SK-N-SH treated with all-trans-retinoic acid at 6 μM for 48 hours (cell line): ENCODE results near the gene PCMT1.

Experiments used
- ATAC-seq: fragments of 200-7000 bp; cut with Tn5 transposase; 3 replicates; pipeline ENCODE4 v1.9.1; 2020; ENCODE audit warnings: mild to moderate bottlenecking, moderate library complexity
- ARNTL ChIP-seq: fragments of 450-650 bp; formaldehyde crosslinking; IDR thresholded peaks from 2 replicates; pipeline ENCODE4 v1.5.0; 2020; ENCODE audit warnings: low read depth, mild to moderate bottlenecking, moderate library complexity, borderline replicate concordance
- BACH2 ChIP-seq: fragments of 250-450 bp; sonication (Bioruptor Pico); IDR thresholded peaks from 2 replicates; pipeline ENCODE4 v1.9.0; 2021; ENCODE audit warnings: mild to moderate bottlenecking, borderline replicate concordance
- CSDC2 ChIP-seq: fragments of 250-450 bp; sonication (Bioruptor Pico); IDR thresholded peaks from 2 replicates; pipeline ENCODE4 v1.5.0; 2020; ENCODE audit warnings: mild to moderate bottlenecking, moderate library complexity
- ESRRG ChIP-seq: fragments of 250-450 bp; sonication (Bioruptor Pico); IDR thresholded peaks from 2 replicates; pipeline ENCODE4 v1.6.1; 2021; ENCODE audit warnings: mild to moderate bottlenecking
- GLIS3 ChIP-seq: fragments of 250-450 bp; sonication (Bioruptor Pico); IDR thresholded peaks from 2 replicates; pipeline ENCODE4 v1.5.0; 2020; ENCODE audit warnings: mild to moderate bottlenecking, moderate library complexity
- ISL1 ChIP-seq: fragments of 250-450 bp; sonication (Bioruptor Pico); IDR thresholded peaks from 2 replicates; pipeline ENCODE4 v2.1.2; 2022; ENCODE audit warnings: mild to moderate bottlenecking, moderate library complexity
- OSR1 ChIP-seq: fragments of 250-450 bp; sonication (Bioruptor Pico); IDR thresholded peaks from 2 replicates; pipeline ENCODE4 v1.8.0; 2022; ENCODE audit warnings: moderate library complexity, mild to moderate bottlenecking, inconsistent platforms
- POU6F1 ChIP-seq: fragments of 250-450 bp; sonication (Bioruptor Pico); IDR thresholded peaks from 2 replicates; pipeline ENCODE4 v1.8.0; 2021; ENCODE audit warnings: low read depth, mild to moderate bottlenecking, moderate library complexity, borderline replicate concordance
- PPARA ChIP-seq: fragments of 250-450 bp; sonication (Bioruptor Pico); IDR thresholded peaks from 2 replicates; pipeline ENCODE4 v1.5.0; 2020; ENCODE audit warnings: mild to moderate bottlenecking, borderline replicate concordance
- RARB ChIP-seq: fragments of 250-450 bp; sonication (Bioruptor Pico); IDR thresholded peaks from 2 replicates; pipeline ENCODE4 v1.8.0; 2021; ENCODE audit warnings: mild to moderate bottlenecking, moderate library complexity
- SNAI2 ChIP-seq: fragments of 250-450 bp; sonication (Bioruptor Pico); IDR thresholded peaks from 2 replicates; pipeline ENCODE4 v1.5.0; 2020; ENCODE audit warnings: mild to moderate bottlenecking, moderate library complexity
- TCF4 ChIP-seq: fragments of 250-450 bp; sonication (Bioruptor Pico); IDR thresholded peaks from 2 replicates; pipeline ENCODE4 v1.8.0; 2021; ENCODE audit warnings: mild to moderate bottlenecking, moderate library complexity, borderline replicate concordance
- TOX ChIP-seq: fragments of 250-450 bp; sonication (Bioruptor Pico); IDR thresholded peaks from 2 replicates; pipeline ENCODE4 v1.8.0; 2021; ENCODE audit warnings: mild to moderate bottlenecking, moderate library complexity, borderline replicate concordance
- TSHZ2 ChIP-seq: fragments of 250-450 bp; sonication (Bioruptor Pico); IDR thresholded peaks from 2 replicates; pipeline ENCODE4 v1.5.0; 2020; ENCODE audit warnings: mild to moderate bottlenecking, moderate library complexity
- ZC3H10 ChIP-seq: fragments of 250-450 bp; sonication (Bioruptor Pico); IDR thresholded peaks from 2 replicates; pipeline ENCODE4 v1.5.1; 2021; ENCODE audit warnings: mild to moderate bottlenecking, moderate library complexity
- ZFP3 ChIP-seq: fragments of 250-450 bp; sonication (Bioruptor Pico); IDR thresholded peaks from 2 replicates; pipeline ENCODE4 v1.5.0; 2020; ENCODE audit warnings: mild to moderate bottlenecking, moderate library complexity
- ZFP30 ChIP-seq: fragments of 450-650 bp; formaldehyde crosslinking; IDR thresholded peaks from 2 replicates; pipeline ENCODE4 v1.5.0; 2022; ENCODE audit warnings: mild to moderate bottlenecking, moderate library complexity
- ZNF70 ChIP-seq: fragments of 450-650 bp; formaldehyde crosslinking; IDR thresholded peaks from 2 replicates; pipeline ENCODE4 v1.5.0; 2020; ENCODE audit warnings: mild to moderate bottlenecking, moderate library complexity
- TF ChIP-seq, protein P1 (sequence below): fragments of 250-450 bp; sonication (Bioruptor Pico); IDR thresholded peaks from 2 replicates; pipeline ENCODE4 v1.8.0; 2020; ENCODE audit warnings: mild to moderate bottlenecking, moderate library complexity, borderline replicate concordance
- TF ChIP-seq, protein P2 (sequence below): fragments of 250-450 bp; sonication (Bioruptor Pico); IDR thresholded peaks from 2 replicates; pipeline ENCODE4 v1.5.1; 2020; ENCODE audit warnings: low read depth, mild to moderate bottlenecking, moderate library complexity

The PCMT1 gene

GRCh38 chr6:149782337-149782736, 32.8 kb downstream of the PCMT1 start (continued):
- TF ChIP-seq TSHZ2 (CRISPR knock-in tag) (no peak), ZFP3 (CRISPR knock-in tag) (no peak)

DNA sequence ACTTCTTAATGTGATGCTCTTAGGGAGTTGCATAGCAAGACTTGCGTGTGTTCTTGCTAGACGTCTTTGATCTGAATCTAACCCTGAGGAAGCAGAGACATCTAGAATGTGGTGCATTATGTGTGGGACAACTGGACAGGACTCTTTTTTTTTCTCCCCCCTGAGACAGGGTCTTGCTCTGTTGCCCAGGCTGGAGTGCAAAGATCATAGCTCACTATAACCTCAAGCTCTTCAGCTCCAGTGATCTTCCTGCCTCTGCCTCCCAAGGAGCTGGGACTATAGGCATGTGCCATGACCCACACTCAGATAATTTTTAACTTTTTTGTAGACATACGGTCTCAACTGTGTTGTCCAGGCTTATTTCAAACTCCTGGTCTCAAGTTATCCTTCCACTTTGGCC, 34.0 kb downstream of the PCMT1 start:
- no peak for TF ChIP-seq POU6F1 (CRISPR knock-in tag)
- TF ChIP-seq, protein P1, sequence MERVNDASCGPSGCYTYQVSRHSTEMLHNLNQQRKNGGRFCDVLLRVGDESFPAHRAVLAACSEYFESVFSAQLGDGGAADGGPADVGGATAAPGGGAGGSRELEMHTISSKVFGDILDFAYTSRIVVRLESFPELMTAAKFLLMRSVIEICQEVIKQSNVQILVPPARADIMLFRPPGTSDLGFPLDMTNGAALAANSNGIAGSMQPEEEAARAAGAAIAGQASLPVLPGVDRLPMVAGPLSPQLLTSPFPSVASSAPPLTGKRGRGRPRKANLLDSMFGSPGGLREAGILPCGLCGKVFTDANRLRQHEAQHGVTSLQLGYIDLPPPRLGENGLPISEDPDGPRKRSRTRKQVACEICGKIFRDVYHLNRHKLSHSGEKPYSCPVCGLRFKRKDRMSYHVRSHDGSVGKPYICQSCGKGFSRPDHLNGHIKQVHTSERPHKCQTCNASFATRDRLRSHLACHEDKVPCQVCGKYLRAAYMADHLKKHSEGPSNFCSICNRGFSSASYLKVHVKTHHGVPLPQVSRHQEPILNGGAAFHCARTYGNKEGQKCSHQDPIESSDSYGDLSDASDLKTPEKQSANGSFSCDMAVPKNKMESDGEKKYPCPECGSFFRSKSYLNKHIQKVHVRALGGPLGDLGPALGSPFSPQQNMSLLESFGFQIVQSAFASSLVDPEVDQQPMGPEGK (CRISPR knock-in tag) = no peak
- no peak for TF ChIP-seq ZNF70 (CRISPR knock-in tag)
- TF ChIP-seq GLIS3 = no peak
- TF ChIP-seq, all 23 proteins: peak for 0
- ATAC-seq = no peak

GRCh38 chr6:149806127-149806526, 56.6 kb downstream of the PCMT1 start:
- TF ChIP-seq OSR1 (CRISPR knock-in tag) (no peak), CSDC2 (CRISPR knock-in tag) (no peak), BACH2 (no peak), ESRRG (no peak), ZNF70 (CRISPR knock-in tag) (no peak), ISL1 (CRISPR knock-in tag) (no peak), SNAI2 (CRISPR knock-in tag) (no peak), ARNTL (CRISPR knock-in tag) (no peak), TOX (CRISPR knock-in tag) (no peak), RARB (CRISPR knock-in tag) (no peak), TCF4 (CRISPR knock-in tag) (no peak), GLIS3 (no peak), PPARA (no peak), ZFP3 (CRISPR knock-in tag) (no peak), ZFP30 (CRISPR knock-in tag) (no peak), TSHZ2 (CRISPR knock-in tag) (no peak), ZC3H10 (CRISPR knock-in tag) (no peak)
- TF ChIP-seq, protein P2, sequence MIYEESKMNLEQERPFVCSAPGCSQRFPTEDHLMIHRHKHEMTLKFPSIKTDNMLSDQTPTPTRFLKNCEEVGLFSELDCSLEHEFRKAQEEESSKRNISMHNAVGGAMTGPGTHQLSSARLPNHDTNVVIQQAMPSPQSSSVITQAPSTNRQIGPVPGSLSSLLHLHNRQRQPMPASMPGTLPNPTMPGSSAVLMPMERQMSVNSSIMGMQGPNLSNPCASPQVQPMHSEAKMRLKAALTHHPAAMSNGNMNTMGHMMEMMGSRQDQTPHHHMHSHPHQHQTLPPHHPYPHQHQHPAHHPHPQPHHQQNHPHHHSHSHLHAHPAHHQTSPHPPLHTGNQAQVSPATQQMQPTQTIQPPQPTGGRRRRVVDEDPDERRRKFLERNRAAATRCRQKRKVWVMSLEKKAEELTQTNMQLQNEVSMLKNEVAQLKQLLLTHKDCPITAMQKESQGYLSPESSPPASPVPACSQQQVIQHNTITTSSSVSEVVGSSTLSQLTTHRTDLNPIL (CRISPR knock-in tag) = no peak
- TF ChIP-seq, protein P1 (CRISPR knock-in tag) = no peak
- no peak for ATAC-seq
